ENCODE data around the gene CSH1. TPM values are rescaled to one million over a fixed set of nuclear protein-coding genes. Genes with fewer than 3 reads are reported as not detected.
A peak's percentile ranks its signal among the peaks of the same experiment; 100 is the strongest.
"Not testable (repeated sequence)": the region's sequence is repeated elsewhere in the genome, so short reads cannot be mapped to it uniquely, and the experiment has no call there.

The CSH1 gene
- total and polyA plus RNA-seq, 4 donors: 1.3 to 18.1 (median 5.2) TPM; not detected in 1

DNA sequence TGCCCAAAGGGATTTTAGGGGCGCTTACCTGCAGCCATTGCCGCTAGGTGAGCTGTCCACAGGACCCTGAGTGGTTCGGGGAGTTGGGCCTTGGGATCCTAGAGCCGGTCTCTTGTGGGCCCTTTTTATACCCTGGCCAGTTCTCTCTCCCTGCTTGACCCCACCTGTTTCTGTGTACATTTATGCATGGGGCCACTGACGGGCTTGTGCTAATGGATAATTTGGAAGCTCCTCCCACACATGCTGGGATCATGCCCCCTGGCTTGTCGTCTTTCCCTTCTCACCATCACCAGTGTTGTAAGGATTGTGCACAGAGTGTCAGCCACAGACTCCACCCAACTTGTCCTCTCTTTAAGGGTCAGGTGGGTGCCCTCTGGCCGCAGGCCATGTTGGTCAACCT is 22.8 kb downstream of the CSH1 start, which contains the start of gene CSH2:
CSH2 (minus strand) TSS at position 101 of the 400 bp plus-strand sequence; CDS start at position 38, 63 bp downstream.
- H3K27me3 ChIP-seq (ENCODE audit: control insufficient read depth, insufficient read depth, low read length); H3K36me3 ChIP-seq (ENCODE audit: control insufficient read depth, insufficient read depth, low read length); H3K27ac ChIP-seq (ENCODE audit: low read depth, low read length); H3K4me1 ChIP-seq (ENCODE audit: control insufficient read depth, insufficient read depth, low read length); DNase-seq (ENCODE audit: low read depth in 4 of 6, low spot score in 6 of 6); H3K4me3 ChIP-seq (ENCODE audit: low read depth, low read length); H3K9me3 ChIP-seq (ENCODE audit: control insufficient read depth, insufficient read depth, low read length): not testable (repeated sequence)
- no CpG with 5 or more reads among the region's 7 CpGs for WGBS (ENCODE audit: insufficient coverage)

DNA sequence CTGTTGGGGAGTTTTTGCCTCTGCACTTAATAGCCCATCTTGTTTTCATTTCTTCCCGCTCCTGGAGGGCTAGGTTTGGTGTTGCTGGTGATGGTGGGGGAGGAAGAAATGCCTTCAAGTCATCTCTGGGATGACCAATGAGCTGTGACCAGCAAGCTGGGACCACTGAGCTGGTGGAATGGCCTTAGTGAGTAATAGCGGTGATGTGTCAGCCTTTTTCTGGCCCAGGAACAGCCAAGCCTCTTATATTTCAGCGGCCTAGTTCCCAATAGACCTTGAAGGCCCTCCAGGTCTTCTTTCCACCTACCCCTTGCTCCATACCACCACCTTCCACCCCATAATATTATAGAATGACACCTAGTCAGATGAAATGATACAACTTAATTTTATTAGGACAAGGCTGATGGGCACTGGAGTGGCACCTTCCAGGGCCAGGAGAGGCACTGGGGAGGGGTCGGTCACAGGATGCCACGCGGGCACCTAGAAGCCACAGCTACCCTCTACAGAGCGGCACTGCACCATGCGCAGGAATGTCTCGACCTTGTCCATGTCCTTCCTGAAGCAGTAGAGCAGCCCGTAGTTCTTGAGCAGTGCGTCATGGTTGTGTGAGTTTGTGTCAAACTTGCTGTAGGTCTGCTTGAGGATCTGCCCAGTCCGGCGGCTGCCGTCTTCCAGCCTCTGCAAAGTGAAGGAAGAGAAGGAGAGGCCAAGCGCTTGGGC is 24.6 kb downstream of the CSH1 start:
- H3K27ac ChIP-seq (ENCODE audit: low read depth, low read length); H3K27me3 ChIP-seq (ENCODE audit: control insufficient read depth, insufficient read depth, low read length); H3K36me3 ChIP-seq (ENCODE audit: control insufficient read depth, insufficient read depth, low read length); H3K4me1 ChIP-seq (ENCODE audit: control insufficient read depth, insufficient read depth, low read length); H3K9me3 ChIP-seq (ENCODE audit: control insufficient read depth, insufficient read depth, low read length); DNase-seq (ENCODE audit: low read depth in 4 of 6, low spot score in 6 of 6); H3K4me3 ChIP-seq (ENCODE audit: low read depth, low read length): not testable (repeated sequence)
- no CpG with 5 or more reads among the region's 15 CpGs for WGBS (ENCODE audit: insufficient coverage)

DNA sequence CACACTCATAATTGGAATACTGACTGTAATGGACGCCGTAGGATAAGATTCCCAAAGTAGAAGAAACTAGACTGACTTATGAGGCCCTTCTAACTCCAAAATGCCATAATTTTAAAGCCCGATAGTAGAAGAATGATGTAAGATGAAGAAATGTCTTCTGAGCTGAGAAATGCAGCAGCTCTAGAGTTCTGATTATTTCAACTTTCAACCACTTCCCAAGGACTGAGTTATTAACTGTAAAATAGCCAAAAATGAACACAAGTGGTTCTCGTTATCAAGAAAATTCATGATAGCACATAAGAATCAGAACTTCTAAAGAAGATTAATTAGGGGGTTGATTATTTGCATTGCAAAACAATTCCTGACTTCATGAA is 26.1 kb downstream of the CSH1 start:
- H3K4me1 ChIP-seq (ENCODE audit: control insufficient read depth, insufficient read depth, low read length); DNase-seq (ENCODE audit: low read depth in 4 of 6, low spot score in 6 of 6): not testable (repeated sequence)

DNA sequence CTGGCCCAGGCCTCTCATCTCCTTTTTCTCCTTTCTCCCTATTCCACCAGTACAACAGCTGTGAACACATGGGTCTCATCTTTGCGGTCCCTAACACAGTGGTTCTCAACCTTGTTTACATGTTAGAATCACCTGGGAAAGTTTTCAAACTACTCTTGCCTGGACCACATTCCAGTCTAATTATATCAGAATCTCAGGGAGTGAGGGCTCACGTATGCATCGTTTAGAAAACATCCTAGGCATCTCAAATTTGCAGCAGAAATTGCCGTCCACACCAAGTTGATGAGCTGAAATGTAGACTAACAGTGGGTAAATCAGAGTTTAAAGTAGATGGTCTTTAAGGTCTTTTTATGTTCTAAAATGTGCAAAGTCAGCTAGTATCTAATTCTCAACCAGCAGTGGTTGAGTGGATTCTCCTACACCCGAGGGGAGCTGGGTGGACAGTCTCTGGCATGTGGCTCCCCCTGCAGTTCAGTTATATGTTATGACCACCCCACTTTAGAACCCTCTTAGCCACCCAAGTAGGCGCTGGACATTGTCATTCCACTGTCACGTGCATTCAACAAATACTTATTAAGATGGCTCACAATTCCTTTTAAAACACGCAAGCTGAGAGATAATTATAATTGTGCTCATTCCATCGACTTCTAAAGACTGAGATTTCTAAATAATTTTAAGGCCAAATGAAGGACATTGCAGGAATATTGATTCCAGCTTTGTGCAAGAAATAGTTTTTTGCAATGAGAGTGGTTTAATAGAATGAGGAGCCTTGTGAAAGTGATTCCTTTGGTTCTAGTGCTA is 26.7 kb downstream of the CSH1 start:
- 100% methylated on average over 1 of the region's 9 CpGs for WGBS (ENCODE audit: insufficient coverage)

More for the DNA sequence above, 26.1 kb downstream of the CSH1 start:
- not testable (repeated sequence) for H3K27me3 ChIP-seq (ENCODE audit: control insufficient read depth, insufficient read depth, low read length); H3K27ac ChIP-seq (ENCODE audit: low read depth, low read length); H3K36me3 ChIP-seq (ENCODE audit: control insufficient read depth, insufficient read depth, low read length); H3K9me3 ChIP-seq (ENCODE audit: control insufficient read depth, insufficient read depth, low read length); H3K4me3 ChIP-seq (ENCODE audit: low read depth, low read length)
- WGBS (ENCODE audit: insufficient coverage): no CpG with 5 or more reads among the region's 4 CpGs

DNA sequence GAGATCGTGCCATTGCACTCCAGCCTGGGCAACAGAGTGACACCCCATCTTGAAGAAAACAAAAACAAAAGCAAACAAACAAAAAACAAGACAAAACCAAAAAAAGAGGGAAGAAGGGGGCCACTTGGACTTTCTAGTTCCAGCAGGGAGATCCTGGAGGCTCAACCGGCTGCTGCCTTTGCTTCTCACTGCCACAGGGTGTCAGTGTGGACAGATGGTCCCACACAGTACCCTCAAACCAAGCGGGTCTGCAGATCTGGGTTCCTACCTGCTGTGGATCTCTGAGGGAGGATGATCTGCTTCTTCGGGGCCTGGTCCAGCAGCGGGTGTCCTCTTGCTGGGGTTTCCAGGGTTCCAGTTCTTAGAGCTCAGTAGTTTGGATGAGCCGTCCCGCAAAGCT is 29.7 kb downstream of the CSH1 start:
- H3K27me3 ChIP-seq (ENCODE audit: control insufficient read depth, insufficient read depth, low read length); H3K27ac ChIP-seq (ENCODE audit: low read depth, low read length); H3K36me3 ChIP-seq (ENCODE audit: control insufficient read depth, insufficient read depth, low read length); H3K4me3 ChIP-seq (ENCODE audit: low read depth, low read length); H3K9me3 ChIP-seq (ENCODE audit: control insufficient read depth, insufficient read depth, low read length); H3K4me1 ChIP-seq (ENCODE audit: control insufficient read depth, insufficient read depth, low read length): not testable (repeated sequence)
- DNase-seq (ENCODE audit: low read depth in 4 of 6, low spot score in 6 of 6): peak in 1 of 6 donors; percentile 12
- WGBS (ENCODE audit: insufficient coverage): no CpG with 5 or more reads among the region's 7 CpGs

More for the DNA sequence above, 26.7 kb downstream of the CSH1 start:
- not testable (repeated sequence) for H3K27ac ChIP-seq (ENCODE audit: low read depth, low read length); H3K4me1 ChIP-seq (ENCODE audit: control insufficient read depth, insufficient read depth, low read length); H3K27me3 ChIP-seq (ENCODE audit: control insufficient read depth, insufficient read depth, low read length); H3K36me3 ChIP-seq (ENCODE audit: control insufficient read depth, insufficient read depth, low read length); H3K4me3 ChIP-seq (ENCODE audit: low read depth, low read length); H3K9me3 ChIP-seq (ENCODE audit: control insufficient read depth, insufficient read depth, low read length)
- peak in 1 of 6 donors; percentile 2 for DNase-seq (ENCODE audit: low read depth in 4 of 6, low spot score in 6 of 6)

DNA sequence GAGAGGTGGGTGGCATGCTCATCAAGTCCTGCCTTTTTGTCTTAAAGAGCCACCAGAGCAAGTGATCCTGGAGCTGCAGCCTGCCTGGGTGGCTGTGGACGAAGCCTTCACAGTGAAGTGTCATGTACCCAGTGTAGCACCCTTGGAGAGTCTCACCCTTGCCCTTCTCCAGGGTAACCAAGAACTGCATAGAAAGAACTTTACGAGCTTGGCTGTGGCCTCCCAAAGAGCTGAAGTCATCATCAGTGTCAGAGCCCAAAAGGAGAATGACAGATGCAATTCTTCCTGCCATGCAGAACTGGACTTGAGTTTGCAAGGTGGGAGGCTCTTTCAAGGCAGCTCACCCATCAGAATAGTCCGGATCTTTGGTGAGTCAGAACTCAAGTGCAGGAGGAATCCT is 37.1 kb downstream of the CSH1 start:
- 59% methylated on average over 3 of the region's 3 CpGs for WGBS (ENCODE audit: insufficient coverage)
- Histone ChIP-seq H3K4me1 (ENCODE audit: control insufficient read depth, insufficient read depth, low read length) (no peaks in the 10 kb centered on the region), H3K27me3 (ENCODE audit: control insufficient read depth, insufficient read depth, low read length) (no peaks in the 10 kb centered on the region), H3K27ac (ENCODE audit: low read depth, low read length) (no peak overlapping the region), H3K4me3 (ENCODE audit: low read depth, low read length) (no peak overlapping the region), H3K9me3 (ENCODE audit: control insufficient read depth, insufficient read depth, low read length) (no peaks in the 10 kb centered on the region), H3K36me3 (ENCODE audit: control insufficient read depth, insufficient read depth, low read length) (no peaks in the 10 kb centered on the region)
- no peak for DNase-seq (ENCODE audit: low read depth in 4 of 6, low spot score in 6 of 6)

DNA sequence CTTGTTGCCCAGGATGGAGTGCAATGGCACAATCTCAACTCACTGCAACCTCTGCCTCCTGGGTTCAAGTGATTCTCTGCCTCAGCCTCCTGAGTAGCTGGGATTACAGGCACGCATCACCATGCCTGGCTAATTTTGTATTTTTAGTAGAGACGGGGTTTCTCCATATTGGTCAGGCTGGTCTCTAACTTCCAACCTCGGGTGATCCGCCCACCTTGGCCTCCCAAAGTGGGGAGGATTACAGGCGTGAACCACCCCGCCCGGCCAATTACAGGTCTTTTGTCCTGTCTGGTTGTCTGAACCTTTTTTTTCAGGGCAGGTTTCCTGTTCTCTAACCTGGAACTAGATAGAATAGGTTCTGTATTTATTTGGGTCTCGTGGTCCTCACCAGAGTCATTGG is 39.9 kb downstream of the CSH1 start:
- DNase-seq (ENCODE audit: low read depth in 4 of 6, low spot score in 6 of 6); H3K4me1 ChIP-seq (ENCODE audit: control insufficient read depth, insufficient read depth, low read length); H3K9me3 ChIP-seq (ENCODE audit: control insufficient read depth, insufficient read depth, low read length); H3K27me3 ChIP-seq (ENCODE audit: control insufficient read depth, insufficient read depth, low read length); H3K4me3 ChIP-seq (ENCODE audit: low read depth, low read length); H3K36me3 ChIP-seq (ENCODE audit: control insufficient read depth, insufficient read depth, low read length); H3K27ac ChIP-seq (ENCODE audit: low read depth, low read length): not testable (repeated sequence)
- WGBS (ENCODE audit: insufficient coverage): 92% methylated on average over 6 of the region's 8 CpGs

DNA sequence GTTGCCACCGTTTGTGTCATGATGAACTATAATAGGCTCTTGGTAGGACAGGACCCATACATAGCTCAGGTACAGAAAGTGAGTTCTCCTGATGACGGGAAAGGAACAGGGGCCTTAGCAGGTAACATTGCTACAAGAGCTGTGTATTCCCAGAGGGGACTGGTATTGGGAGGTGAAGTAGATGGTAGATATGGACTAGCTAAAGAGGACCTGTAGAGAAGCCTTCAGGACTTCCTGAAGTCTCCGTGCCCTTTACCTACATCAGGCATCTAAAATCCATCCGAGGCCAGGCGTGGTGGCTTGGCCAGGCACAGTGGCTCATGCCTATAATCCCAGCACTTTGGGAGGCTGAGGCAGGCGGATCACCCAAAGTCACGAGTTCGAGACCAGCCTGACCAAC is 41.2 kb downstream of the CSH1 start:
- Histone ChIP-seq H3K9me3 (ENCODE audit: control insufficient read depth, insufficient read depth, low read length) (no peaks in the 10 kb centered on the region), H3K27ac (ENCODE audit: low read depth, low read length) (no peak overlapping the region), H3K4me3 (ENCODE audit: low read depth, low read length) (no peak overlapping the region), H3K4me1 (ENCODE audit: control insufficient read depth, insufficient read depth, low read length) (no peaks in the 10 kb centered on the region), H3K36me3 (ENCODE audit: control insufficient read depth, insufficient read depth, low read length) (no peaks in the 10 kb centered on the region), H3K27me3 (ENCODE audit: control insufficient read depth, insufficient read depth, low read length) (no peaks in the 10 kb centered on the region)
- 90% methylated on average over 8 of the region's 8 CpGs for WGBS (ENCODE audit: insufficient coverage)
- DNase-seq (ENCODE audit: low read depth in 4 of 6, low spot score in 6 of 6): no peak

DNA sequence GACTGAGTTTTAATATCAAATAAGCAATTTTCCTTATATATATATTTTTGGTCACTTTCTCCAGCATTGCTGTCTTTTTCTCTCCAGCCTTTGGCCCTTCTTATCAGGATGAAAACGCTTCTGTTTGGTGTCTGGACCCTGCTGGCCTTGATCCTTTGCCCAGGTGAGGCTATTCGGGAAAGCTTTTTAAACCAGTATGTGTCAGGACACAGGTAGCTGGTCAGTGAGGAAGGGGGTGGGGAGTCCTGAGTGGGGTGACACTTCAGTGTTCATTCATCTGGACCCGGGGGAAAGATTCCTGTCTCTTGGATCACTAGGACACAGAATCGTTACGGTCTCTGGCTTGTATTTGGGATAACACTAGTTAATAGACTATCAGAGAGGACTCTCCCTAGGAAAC is 41.7 kb downstream of the CSH1 start:
- Histone ChIP-seq H3K4me1 (ENCODE audit: control insufficient read depth, insufficient read depth, low read length) (peaks cover under 1% of the 10 kb centered on the region), H3K36me3 (ENCODE audit: control insufficient read depth, insufficient read depth, low read length) (no peaks in the 10 kb centered on the region), H3K9me3 (ENCODE audit: control insufficient read depth, insufficient read depth, low read length) (no peaks in the 10 kb centered on the region), H3K27me3 (ENCODE audit: control insufficient read depth, insufficient read depth, low read length) (no peaks in the 10 kb centered on the region), H3K4me3 (ENCODE audit: low read depth, low read length) (no peak overlapping the region), H3K27ac (ENCODE audit: low read depth, low read length) (no peak overlapping the region)
- DNase-seq (ENCODE audit: low read depth in 4 of 6, low spot score in 6 of 6): no peak
- 89% methylated on average over 4 of the region's 5 CpGs for WGBS (ENCODE audit: insufficient coverage)

DNA sequence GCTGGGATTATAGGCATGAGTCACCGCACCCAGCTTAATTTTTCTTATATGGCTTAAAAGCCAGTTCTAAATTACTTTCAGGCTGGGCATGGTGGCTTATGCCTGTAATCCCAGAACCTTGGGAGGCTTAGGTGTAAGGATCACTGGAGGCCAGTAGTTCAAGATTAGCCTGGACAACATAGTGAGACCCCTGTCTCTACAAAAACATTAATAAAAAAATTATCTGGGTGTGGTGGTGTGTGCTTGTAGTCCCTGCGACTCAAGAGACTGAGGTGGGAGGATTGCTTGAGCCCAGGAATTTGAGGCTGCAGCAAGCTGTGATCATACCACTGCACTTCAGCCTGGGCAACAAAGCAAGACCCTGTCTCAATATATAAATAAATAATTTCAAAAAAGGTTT is 43.1 kb downstream of the CSH1 start:
- Histone ChIP-seq H3K27me3 (ENCODE audit: control insufficient read depth, insufficient read depth, low read length) (no peaks in the 10 kb centered on the region), H3K36me3 (ENCODE audit: control insufficient read depth, insufficient read depth, low read length) (no peaks in the 10 kb centered on the region), H3K27ac (ENCODE audit: low read depth, low read length) (no peak overlapping the region), H3K4me3 (ENCODE audit: low read depth, low read length) (no peak overlapping the region), H3K4me1 (ENCODE audit: control insufficient read depth, insufficient read depth, low read length) (peaks cover 14% of the 10 kb centered on the region), H3K9me3 (ENCODE audit: control insufficient read depth, insufficient read depth, low read length) (no peaks in the 10 kb centered on the region)
- WGBS (ENCODE audit: insufficient coverage): no CpG with 5 or more reads among the region's 2 CpGs
- DNase-seq (ENCODE audit: low read depth in 4 of 6, low spot score in 6 of 6): no peak
